ENCODE data around the gene PCSK7.

DNA sequence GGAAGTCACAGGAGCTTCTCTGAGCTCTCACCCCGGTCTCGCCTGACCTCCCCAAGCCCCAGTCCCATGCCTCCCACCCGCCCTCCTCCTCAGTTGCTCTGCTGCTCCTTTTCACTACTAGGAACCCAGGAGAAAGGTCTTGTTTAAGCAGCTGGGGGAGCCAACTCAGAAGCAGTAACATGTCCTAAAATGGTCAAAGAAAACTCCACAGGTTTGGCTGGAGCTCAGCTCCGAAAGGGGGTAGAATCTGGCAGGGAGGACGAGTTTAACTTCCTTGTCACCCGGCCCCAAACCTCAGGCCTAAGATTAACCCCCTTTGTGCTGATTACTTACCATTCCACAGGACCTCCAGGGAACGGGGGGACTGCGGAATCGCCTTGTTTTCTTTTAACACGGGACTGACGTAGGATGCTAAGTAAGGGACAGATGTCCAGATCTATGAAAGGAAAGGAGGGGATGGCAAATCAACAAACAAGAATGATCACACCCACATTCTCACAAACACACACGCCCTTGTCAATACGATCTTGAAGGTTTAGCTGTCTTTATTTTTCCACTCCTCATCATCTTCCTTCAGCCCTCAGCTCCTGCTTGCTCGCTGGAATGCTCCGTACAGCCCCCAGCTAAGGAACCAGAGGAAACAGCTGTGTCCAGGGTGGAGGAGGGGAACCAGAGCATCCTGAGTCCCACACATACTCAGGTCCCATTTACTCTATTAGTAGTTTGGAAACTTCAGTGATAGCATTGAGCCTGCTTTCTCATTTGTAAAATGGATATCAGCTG is 13.5 kb downstream of the PCSK7 start:
- TF ChIP-seq, protein P1, sequence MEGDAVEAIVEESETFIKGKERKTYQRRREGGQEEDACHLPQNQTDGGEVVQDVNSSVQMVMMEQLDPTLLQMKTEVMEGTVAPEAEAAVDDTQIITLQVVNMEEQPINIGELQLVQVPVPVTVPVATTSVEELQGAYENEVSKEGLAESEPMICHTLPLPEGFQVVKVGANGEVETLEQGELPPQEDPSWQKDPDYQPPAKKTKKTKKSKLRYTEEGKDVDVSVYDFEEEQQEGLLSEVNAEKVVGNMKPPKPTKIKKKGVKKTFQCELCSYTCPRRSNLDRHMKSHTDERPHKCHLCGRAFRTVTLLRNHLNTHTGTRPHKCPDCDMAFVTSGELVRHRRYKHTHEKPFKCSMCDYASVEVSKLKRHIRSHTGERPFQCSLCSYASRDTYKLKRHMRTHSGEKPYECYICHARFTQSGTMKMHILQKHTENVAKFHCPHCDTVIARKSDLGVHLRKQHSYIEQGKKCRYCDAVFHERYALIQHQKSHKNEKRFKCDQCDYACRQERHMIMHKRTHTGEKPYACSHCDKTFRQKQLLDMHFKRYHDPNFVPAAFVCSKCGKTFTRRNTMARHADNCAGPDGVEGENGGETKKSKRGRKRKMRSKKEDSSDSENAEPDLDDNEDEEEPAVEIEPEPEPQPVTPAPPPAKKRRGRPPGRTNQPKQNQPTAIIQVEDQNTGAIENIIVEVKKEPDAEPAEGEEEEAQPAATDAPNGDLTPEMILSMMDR (IDR thresholded peaks at IDR 0.05; ENCODE audit: extremely low read depth in 1 of 2, insufficient read depth in 1 of 2, low read depth in 1 of 2, low read length in 2 of 2): no peak
- TF ChIP-seq POLR2A (IDR thresholded peaks at IDR 0.05; ENCODE audit: low read depth, low read length) (no peak), POLR2AphosphoS5 (IDR thresholded peaks at IDR 0.05; ENCODE audit: insufficient read depth, low read depth, low read length) (no peak), MYC (IDR thresholded peaks at IDR 0.05; ENCODE audit: low read depth, low read length) (no peak), EZH2 (IDR thresholded peaks at IDR 0.05; ENCODE audit: borderline replicate concordance, low read depth, low read length, severe bottlenecking) (no peak), GATA2 (IDR thresholded peaks at IDR 0.05; ENCODE audit: insufficient read depth, insufficient read length, low read depth, low read length) (no peak), JUN (IDR thresholded peaks at IDR 0.05; ENCODE audit: borderline replicate concordance, insufficient read depth, insufficient read length, low read depth) (no peak), FOS (IDR thresholded peaks at IDR 0.05; ENCODE audit: borderline replicate concordance, insufficient read depth, low read length) (no peak)
- TF ChIP-seq, protein P2, sequence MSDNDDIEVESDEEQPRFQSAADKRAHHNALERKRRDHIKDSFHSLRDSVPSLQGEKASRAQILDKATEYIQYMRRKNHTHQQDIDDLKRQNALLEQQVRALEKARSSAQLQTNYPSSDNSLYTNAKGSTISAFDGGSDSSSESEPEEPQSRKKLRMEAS (IDR thresholded peaks at IDR 0.05; ENCODE audit: insufficient read depth, insufficient read length): no peak
